Skeletal muscle cell (primary cell): ENCODE measurements around the gene TSPAN15.
"Not testable (repeated sequence)": the region's sequence is repeated elsewhere in the genome, so short reads cannot be mapped to it uniquely, and the experiment has no call there.

Source experiments
- DNase-seq: peaks from one replicate; pipeline ENCODE4 v3.0.0-alpha.2; 2010; ENCODE audit warnings: low read depth
- H3K4me3 ChIP-seq: 2 replicates; pipeline ENCODE4 v1.5.1; 2011; ENCODE audit warnings: low read depth, mild to moderate bottlenecking, control low read depth, low read length, moderate library complexity

Gene TSPAN15

GRCh38 chr10:69439813-69440506 lies 11.3 kb upstream of the TSPAN15 start:
- no peak overlapping the region for H3K4me3 ChIP-seq
- peak; percentile 25 for DNase-seq

- DNase-seq = no peak
Observed at GRCh38 chr10:69443354-69443753, 7.9 kb upstream of the TSPAN15 start.

GRCh38 chr10:69445041-69445440 lies 6.2 kb upstream of the TSPAN15 start:
- no peak overlapping the region for H3K4me3 ChIP-seq
- DNase-seq = no peak

More at GRCh38 chr10:69443354-69443753, 7.9 kb upstream of the TSPAN15 start:
- H3K4me3 ChIP-seq = no peak overlapping the region

GRCh38 chr10:69446229-69446628 lies 5.0 kb upstream of the TSPAN15 start:
- DNase-seq = no peak
- H3K4me3 ChIP-seq = no peak overlapping the region

- peak; percentile 51 for DNase-seq
- no peak overlapping the region for H3K4me3 ChIP-seq
Observed at GRCh38 chr10:69446650-69447151, 4.6 kb upstream of the TSPAN15 start.

GRCh38 chr10:69449841-69450240 lies 1.4 kb upstream of the TSPAN15 start:
- no peak for DNase-seq

GRCh38 chr10:69450395-69450794 lies 870 bp upstream of the TSPAN15 start:
- not testable (repeated sequence) for DNase-seq, H3K4me3 ChIP-seq

More at GRCh38 chr10:69449841-69450240, 1.4 kb upstream of the TSPAN15 start:
- H3K4me3 ChIP-seq = no peak overlapping the region

GRCh38 chr10:69451784-69452251 lies 553 bp downstream of the TSPAN15 start:
- no peak for DNase-seq
- H3K4me3 ChIP-seq = peak overlapping the region; percentile 54

GRCh38 chr10:69452676-69453415 lies 1.6 kb downstream of the TSPAN15 start:
- no peak overlapping the region for H3K4me3 ChIP-seq

GRCh38 chr10:69453795-69454194 lies 2.5 kb downstream of the TSPAN15 start:
- no peak for DNase-seq
- no peak overlapping the region for H3K4me3 ChIP-seq

More at GRCh38 chr10:69452676-69453415, 1.6 kb downstream of the TSPAN15 start:
- DNase-seq = no peak

- no peak overlapping the region for H3K4me3 ChIP-seq
- no peak for DNase-seq
Observed at GRCh38 chr10:69455006-69455763, 3.9 kb downstream of the TSPAN15 start.

GRCh38 chr10:69456880-69457693 lies 5.8 kb downstream of the TSPAN15 start:
- DNase-seq = no peak
- H3K4me3 ChIP-seq = no peak overlapping the region

GRCh38 chr10:69457771-69458237 lies 6.5 kb downstream of the TSPAN15 start:
- no peak overlapping the region for H3K4me3 ChIP-seq
- DNase-seq = no peak

- DNase-seq = no peak
- no peak overlapping the region for H3K4me3 ChIP-seq
Observed at GRCh38 chr10:69458430-69459100, 7.3 kb downstream of the TSPAN15 start.

- DNase-seq = no peak
- H3K4me3 ChIP-seq = no peak overlapping the region
Observed at GRCh38 chr10:69459101-69459790, 8.0 kb downstream of the TSPAN15 start.

- no peak overlapping the region for H3K4me3 ChIP-seq
- no peak for DNase-seq
Observed at GRCh38 chr10:69459893-69460575, 8.8 kb downstream of the TSPAN15 start.

GRCh38 chr10:69460576-69461242 lies 9.4 kb downstream of the TSPAN15 start:
- H3K4me3 ChIP-seq = no peak overlapping the region
- DNase-seq = no peak
